Measurements from ENCODE around the gene PCDHA5. TPM values are rescaled to one million over a fixed set of nuclear protein-coding genes. Genes with fewer than 3 reads are reported as not detected.
A peak's percentile ranks its signal among the peaks of the same experiment; 100 is the strongest.
"Not testable (repeated sequence)": the region's sequence is repeated elsewhere in the genome, so short reads cannot be mapped to it uniquely, and the experiment has no call there.

The PCDHA5 gene
- polyA plus RNA-seq (ENCODE audit: insufficient read length in 12 of 12): under 1 TPM in 6 of 12 donors, not detected in 6; 0.04 to 0.19 (median 0.09) TPM
- long read RNA-seq, donor 1, full-length matches to known transcripts: 2 of 2 reads
- long read RNA-seq, donor 1, partial matches to known transcripts: 0 of 2 reads
- long read RNA-seq, donor 1, other reads (novel, unspliced or antisense): 0 of 2 reads
- long read RNA-seq, donor 2: 0 reads
- long read RNA-seq, donor 3: 0 reads
- long read RNA-seq, donor 4: 0 reads
- long read RNA-seq, donor 5, full-length matches to known transcripts: 1 of 1 reads
- long read RNA-seq, donor 5, partial matches to known transcripts: 0 of 1 reads
- long read RNA-seq, donor 5, other reads (novel, unspliced or antisense): 0 of 1 reads
- long read RNA-seq, donor 6: 0 reads
- long read RNA-seq, donor 7: 0 reads
- long read RNA-seq, donor 8, full-length matches to known transcripts: 1 of 1 reads
- long read RNA-seq, donor 8, partial matches to known transcripts: 0 of 1 reads
- long read RNA-seq, donor 8, other reads (novel, unspliced or antisense): 0 of 1 reads
- long read RNA-seq, donor 9: 0 reads
- long read RNA-seq, donor 10: 0 reads
- long read RNA-seq, donor 11, full-length matches to known transcripts: 1 of 1 reads
- long read RNA-seq, donor 11, partial matches to known transcripts: 0 of 1 reads
- long read RNA-seq, donor 11, other reads (novel, unspliced or antisense): 0 of 1 reads

DNA sequence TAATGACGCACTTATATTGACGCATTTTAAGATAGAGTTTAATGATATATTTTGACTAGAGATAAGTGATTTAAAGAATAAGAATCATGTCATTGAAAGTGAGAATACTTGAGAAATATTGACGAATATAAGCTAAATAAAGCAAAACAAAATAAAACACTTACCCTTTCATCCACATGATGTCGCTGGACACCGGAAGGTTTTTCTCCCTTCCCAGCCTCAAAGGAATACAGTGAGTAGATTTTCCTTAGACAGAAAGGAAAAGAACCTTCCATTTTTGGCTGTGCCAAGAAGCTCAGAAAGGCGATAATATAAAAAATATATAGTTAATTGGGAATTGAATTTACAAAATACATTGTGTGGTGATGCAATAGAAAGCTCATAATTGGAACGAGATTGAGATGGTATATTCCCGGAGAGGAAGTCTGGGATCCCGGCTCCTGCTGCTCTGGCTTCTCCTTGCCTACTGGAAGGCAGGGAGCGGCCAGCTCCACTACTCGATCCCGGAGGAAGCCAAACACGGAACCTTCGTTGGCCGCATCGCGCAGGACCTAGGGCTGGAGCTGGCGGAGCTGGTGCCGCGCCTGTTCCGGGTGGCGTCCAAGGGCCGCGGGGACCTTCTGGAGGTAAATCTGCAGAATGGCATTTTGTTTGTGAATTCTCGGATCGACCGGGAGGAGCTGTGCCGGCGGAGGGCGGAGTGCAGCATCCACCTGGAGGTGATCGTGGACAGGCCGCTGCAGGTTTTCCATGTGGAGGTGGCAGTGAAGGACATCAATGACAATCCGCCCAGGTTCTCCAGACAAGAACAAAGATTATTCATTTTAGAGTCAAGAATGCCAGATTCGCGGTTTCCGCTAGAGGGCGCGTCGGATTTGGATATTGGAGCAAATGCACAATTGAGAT is at the start of gene PCDHA5:
Gene PCDHA5 (plus strand): TSS at position 239 of the 906 bp plus-strand sequence.
- no peak for DNase-seq

DNA sequence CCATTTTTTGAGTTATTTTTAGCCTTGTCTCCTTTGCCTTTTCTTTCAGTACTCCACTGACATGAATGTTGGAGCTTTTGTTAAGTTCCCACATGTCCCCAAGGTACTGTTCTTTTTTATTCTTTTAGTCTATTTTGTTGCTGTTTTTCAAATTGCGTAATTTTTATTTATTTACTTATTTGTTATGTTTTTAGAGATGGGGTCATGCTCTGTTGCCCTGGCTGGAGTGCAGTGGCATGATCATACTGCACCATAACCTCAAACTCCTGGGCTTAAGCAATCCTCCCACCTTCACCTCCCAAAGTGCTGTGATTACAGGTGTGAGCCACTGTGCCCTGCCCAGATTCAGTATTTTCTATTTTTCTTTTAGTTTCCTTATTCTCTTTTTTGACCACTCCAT is 40.9 kb upstream of the PCDHA5 start:
- no peak for DNase-seq

DNA sequence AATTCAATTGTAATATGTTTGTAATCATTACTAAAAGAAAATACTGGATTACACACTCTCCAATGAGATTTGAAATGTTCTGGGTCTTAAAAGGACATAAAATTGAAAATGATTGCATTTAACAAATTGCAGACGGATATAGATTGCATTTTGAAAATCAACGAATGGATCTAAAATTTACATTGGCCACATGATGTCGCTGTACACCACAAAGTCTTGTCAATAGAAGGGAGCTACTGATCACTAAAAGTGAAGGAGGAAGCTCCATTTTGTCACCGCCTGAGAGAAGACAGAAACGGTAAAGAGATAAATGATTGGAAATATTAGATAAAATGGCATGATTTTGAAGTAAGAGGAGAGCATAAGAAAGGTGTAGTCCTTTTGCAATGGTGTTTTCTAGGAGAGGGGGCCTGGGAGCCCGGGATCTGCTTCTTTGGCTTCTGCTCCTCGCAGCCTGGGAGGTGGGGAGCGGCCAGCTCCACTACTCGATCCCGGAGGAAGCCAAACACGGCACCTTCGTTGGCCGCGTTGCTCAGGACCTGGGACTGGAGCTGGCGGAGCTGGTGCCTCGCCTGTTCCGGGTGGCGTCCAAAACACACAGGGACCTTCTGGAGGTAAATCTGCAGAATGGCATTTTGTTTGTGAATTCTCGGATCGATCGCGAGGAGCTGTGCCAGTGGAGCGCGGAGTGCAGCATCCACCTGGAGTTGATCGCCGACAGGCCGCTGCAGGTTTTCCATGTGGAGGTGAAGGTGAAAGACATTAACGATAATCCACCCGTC is 35.3 kb upstream of the PCDHA5 start, which contains the start of gene PCDHA1:
Gene PCDHA1 (plus strand): TSS at position 236 of the 782 bp plus-strand sequence.
- DNase-seq: no peak

DNA sequence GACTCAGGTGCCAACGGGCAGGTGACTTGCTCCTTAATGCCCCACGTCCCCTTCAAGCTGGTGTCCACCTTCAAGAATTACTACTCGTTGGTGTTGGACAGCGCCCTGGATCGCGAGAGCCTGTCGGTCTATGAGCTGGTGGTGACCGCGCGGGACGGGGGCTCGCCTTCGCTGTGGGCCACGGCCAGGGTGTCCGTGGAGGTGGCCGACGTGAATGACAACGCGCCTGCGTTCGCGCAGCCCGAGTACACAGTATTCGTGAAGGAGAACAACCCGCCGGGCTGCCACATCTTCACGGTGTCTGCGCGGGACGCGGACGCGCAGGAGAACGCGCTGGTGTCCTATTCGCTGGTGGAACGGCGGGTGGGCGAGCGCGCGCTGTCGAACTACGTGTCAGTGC is 34.0 kb upstream of the PCDHA5 start:
- not testable (repeated sequence) for DNase-seq

DNA sequence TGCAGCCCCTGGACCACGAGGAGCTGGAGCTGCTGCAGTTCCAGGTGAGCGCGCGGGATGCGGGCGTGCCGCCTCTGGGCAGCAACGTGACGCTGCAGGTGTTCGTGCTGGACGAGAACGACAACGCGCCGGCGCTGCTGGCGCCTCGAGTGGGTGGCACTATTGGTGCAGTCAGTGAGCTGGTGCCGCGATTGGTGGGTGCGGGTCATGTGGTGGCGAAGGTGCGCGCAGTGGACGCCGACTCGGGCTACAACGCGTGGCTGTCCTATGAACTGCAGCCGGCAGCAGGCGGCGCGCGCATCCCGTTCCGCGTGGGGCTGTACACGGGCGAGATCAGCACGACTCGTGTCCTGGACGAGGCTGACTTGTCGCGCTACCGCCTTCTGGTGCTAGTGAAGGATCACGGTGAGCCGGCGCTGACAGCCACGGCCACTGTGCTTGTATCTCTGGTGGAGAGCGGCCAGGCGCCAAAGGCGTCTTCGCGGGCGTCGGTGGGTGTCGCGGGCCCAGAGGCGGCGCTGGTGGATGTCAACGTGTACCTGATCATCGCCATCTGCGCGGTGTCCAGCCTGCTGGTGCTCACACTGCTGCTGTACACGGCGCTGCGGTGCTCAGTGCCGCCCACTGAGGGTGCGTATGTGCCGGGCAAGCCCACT is 33.4 kb upstream of the PCDHA5 start:
- not testable (repeated sequence) for DNase-seq

DNA sequence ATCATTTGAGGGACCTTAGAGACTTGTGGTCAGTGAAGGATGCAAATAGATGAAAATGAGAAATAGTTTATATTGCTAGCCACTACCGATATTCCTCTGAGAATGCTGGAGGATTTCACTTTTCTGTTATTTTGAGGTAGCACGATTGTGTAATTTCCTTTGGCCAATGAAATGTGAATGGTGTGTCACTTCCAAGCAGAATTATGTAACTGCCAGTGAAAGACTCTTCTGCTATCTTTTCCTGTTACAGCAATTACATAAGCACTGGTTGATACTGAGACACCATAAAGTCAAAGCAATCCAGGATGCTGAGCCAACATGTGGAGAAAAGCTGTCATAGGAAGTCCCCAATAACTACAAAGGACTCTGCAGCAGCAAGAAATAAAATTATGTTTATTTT is 30.3 kb upstream of the PCDHA5 start:
- DNase-seq: no peak

DNA sequence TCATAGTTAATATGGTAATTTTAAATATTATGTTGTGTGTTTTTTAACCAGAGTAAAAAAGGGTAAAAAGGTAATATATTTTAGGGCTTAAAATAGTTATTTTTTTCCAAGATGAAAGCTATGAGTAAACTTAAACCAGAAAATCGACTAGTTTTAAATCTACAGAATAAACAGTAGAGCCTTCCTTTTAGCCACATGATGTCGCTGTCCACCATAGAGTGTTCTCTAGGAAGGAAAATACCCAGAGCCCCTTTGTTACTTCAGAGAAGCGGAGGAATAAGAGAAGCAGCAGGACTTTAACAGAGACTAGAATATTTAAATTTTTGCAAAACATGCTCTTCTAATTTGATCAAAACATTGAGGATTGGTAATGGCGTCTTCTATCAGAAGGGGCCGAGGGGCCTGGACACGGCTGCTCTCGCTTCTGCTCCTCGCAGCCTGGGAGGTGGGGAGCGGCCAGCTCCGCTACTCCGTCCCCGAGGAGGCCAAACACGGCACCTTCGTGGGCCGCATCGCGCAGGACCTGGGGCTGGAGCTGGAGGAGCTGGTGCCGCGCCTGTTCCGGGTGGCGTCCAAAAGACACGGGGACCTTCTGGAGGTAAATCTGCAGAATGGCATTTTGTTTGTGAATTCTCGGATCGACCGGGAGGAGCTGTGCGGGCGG is 26.7 kb upstream of the PCDHA5 start, which contains the start of gene PCDHA2:
Gene PCDHA2 (plus strand): TSS at position 258 of the 664 bp plus-strand sequence.
- DNase-seq: no peak

DNA sequence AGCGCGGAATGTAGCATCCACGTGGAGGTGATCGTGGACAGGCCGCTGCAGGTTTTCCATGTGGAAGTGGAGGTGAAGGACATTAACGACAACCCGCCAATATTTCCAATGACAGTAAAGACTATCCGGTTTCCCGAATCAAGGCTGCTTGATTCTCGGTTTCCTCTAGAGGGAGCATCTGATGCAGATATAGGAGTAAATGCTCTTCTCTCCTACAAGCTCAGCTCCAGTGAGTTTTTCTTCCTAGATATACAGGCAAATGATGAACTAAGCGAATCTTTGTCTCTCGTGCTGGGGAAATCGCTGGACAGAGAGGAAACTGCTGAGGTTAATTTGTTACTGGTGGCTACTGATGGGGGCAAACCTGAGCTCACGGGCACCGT is 26.2 kb upstream of the PCDHA5 start:
- DNase-seq: no peak

DNA sequence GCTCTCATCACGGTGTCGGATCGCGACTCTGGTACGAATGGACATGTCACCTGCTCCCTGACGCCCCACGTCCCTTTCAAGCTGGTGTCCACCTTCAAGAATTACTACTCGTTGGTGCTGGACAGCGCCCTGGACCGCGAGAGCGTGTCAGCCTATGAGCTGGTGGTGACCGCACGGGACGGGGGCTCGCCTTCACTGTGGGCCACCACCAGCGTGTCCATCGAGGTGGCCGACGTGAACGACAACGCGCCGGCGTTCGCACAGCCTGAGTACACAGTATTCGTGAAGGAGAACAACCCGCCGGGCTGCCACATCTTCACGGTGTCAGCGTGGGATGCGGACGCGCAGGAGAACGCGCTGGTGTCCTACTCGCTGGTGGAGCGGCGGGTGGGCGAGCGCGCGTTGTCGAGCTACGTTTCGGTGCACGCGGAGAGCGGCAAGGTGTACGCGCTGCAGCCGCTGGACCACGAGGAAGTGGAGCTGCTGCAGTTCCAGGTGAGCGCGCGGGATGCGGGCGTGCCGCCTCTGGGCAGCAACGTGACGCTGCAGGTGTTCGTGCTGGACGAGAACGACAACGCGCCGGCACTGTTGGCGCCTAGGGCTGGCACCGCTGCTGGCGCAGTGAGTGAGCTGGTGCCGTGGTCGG is 25.2 kb upstream of the PCDHA5 start:
- DNase-seq: not testable (repeated sequence)

DNA sequence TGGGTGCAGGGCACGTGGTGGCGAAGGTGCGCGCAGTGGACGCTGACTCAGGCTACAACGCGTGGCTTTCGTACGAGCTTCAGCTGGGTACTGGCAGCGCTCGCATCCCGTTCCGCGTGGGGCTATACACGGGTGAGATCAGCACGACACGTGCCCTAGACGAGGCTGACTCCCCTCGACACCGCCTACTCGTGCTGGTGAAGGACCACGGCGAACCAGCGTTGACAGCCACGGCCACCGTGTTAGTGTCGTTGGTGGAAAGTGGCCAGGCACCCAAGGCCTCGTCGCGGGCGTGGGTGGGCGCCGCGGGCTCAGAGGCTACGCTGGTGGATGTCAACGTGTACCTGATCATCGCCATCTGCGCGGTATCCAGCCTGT is 24.7 kb upstream of the PCDHA5 start:
- no peak for DNase-seq

DNA sequence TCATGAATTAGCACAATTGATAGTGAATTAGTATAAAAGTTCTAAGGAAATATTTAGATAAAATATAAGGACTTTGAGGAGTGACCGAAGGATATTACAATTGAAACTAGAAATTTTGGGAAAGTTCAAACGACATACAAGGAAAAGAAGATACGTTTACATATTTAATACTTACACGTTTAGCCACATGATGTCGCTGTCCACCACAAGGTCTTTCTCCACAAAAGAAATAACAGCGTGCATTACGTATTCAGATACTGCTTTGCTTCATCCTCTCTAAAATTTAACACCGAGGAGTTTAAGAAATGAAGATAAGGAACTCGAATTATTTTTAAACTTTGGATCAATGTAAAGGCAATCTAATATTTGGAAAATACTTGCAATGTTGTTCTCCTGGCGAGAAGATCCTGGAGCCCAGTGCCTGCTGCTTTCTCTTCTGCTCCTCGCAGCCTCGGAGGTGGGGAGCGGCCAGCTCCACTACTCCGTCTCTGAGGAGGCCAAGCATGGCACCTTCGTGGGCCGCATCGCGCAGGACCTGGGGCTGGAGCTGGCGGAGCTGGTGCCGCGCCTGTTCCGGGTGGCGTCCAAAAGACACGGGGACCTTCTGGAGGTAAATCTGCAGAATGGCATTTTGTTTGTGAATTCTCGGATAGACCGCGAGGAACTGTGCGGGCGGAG is 20.5 kb upstream of the PCDHA5 start, which contains the start of gene PCDHA3:
Gene PCDHA3 (plus strand): TSS at position 242 of the 678 bp plus-strand sequence.
- DNase-seq: peak; percentile 5

DNA sequence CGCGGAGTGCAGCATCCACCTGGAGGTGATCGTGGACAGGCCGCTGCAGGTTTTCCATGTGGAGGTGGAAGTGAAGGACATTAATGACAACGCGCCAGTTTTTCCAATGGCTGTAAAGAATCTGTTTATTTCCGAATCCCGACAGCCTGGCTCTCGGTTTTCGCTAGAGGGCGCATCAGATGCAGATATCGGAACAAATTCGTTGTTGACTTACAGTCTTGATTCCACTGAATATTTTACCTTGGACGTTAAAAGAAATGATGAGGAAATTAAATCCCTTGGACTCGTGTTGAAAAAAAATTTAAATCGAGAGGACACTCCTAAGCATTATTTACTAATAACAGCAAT is 19.9 kb upstream of the PCDHA5 start:
- DNase-seq: no peak

DNA sequence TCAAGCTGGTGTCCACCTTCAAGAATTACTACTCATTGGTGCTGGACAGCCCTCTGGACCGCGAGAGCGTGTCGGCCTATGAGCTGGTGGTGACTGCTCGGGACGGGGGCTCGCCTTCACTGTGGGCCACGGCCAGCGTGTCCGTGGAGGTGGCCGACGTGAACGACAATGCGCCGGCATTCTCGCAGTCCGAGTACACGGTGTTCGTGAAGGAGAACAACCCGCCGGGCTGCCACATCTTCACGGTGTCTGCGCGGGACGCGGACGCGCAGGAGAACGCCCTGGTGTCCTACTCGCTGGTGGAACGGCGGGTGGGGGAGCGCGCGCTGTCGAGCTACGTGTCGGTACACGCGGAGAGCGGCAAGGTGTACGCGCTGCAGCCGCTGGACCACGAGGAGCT is 19.0 kb upstream of the PCDHA5 start:
- not testable (repeated sequence) for DNase-seq

DNA sequence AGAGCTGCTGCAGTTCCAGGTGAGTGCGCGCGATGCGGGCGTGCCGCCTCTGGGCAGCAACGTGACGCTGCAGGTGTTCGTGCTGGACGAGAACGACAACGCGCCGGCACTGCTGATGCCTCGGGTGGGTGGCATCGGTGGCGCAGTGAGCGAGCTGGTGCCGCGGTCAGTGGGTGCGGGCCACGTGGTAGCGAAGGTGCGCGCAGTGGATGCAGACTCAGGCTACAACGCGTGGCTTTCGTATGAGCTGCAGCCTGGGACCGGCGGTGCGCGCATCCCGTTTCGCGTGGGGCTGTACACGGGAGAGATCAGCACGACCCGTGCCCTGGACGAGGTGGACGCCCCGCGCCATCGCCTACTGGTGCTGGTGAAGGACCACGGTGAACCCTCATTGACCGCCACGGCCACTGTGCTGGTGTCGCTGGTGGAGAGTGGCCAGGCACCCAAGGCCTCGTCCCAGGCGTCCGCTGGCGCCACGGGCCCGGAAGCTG is 18.6 kb upstream of the PCDHA5 start:
- DNase-seq: no peak

DNA sequence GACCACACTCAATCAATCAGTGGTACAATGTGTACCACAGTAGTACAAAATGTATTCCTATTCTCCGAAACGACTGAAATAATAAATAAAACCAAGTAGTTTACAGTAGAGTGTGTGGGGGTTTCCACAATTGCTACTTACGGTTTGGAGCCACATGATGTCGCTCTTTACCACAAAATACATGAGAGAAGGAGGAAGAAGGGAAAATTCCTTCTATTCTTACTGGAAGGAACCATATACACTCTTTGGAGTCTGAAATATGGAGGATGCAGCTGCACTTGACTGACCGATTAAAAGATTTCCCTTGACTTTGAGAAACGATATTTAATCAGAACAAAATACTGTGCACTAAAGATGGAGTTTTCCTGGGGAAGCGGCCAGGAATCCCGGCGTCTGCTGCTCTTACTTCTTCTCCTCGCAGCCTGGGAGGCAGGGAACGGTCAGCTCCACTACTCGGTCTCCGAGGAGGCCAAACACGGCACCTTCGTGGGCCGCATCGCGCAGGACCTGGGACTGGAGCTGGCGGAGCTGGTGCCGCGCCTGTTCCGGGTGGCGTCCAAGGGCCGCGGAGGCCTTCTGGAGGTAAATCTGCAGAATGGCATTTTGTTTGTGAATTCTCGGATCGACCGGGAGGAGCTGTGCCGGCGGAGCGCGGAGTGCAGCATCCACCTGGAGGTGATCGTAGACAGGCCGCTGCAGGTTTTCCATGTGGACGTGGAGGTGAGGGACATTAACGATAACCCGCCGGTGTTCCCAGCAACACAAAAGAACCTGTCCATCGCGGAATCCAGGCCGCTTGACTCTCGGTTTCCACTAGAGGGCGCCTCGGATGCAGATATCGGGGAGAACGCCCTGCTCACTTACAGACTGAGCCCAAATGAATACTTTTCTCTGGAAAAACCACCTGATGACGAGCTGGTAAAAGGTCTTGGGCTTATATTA is 14.3 kb upstream of the PCDHA5 start, which contains the start of gene PCDHA4:
Gene PCDHA4 (plus strand): TSS at position 235 of the 942 bp plus-strand sequence.
- DNase-seq: no peak

DNA sequence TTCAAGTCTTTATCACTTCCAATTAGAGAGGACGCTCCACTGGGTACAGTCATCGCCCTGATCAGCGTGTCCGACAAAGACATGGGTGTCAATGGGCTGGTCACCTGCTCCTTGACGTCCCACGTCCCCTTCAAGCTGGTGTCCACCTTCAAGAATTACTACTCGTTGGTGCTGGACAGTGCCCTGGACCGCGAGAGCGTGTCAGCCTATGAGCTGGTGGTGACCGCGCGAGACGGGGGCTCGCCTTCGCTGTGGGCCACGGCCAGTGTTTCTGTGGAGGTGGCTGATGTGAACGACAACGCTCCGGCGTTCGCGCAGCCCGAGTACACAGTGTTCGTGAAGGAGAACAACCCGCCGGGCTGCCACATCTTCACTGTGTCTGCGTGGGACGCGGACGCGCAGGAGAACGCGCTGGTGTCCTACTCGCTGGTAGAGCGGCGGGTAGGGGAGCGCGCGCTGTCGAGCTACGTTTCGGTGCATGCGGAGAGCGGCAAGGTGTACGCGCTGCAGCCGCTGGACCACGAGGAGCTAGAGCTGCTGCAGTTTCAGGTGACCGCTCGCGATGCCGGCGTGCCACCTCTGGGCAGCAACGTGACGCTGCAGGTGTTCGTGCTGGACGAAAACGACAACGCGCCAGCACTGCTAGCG is 13.0 kb upstream of the PCDHA5 start:
- not testable (repeated sequence) for DNase-seq

DNA sequence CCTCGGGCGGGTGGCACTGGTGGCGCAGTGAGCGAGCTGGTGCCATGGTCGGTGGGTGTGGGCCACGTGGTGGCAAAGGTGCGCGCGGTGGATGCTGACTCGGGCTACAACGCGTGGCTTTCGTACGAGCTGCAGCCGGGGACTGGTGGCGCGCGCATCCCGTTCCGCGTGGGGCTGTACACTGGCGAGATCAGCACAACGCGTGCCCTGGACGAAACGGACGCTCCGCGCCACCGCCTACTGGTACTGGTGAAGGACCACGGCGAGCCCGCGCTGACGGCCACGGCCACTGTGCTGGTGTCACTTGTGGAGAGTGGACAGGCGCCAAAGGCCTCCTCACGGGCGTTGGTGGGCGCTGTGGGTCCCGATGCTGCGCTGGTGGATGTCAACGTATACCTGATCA is 12.5 kb upstream of the PCDHA5 start:
- no peak for DNase-seq

Measured in muscle of arm (tissue), 14 donors.